GM18951 (cell line): ENCODE data around the gene NEDD4L.

ENCODE experiments used
- POLR2A ChIP-seq: IDR thresholded peaks from 4 replicates; pipeline ENCODE4 v1.6.1; 2011; ENCODE audit warnings: mild to moderate bottlenecking; ENCODE audit not compliant: insufficient read length, insufficient read depth; ENCODE audit errors: extremely low read depth
- in situ Hi-C: fragments of 300-500 bp; cut with MboI; formaldehyde crosslinking; loops from one replicate; pipeline ENCODE4 v1.12.0; 2022; ENCODE audit warnings: low sequenced_read_pairs, mixed read lengths, inconsistent platforms; ENCODE audit not compliant: unreplicated experiment

Gene NEDD4L

DNA sequence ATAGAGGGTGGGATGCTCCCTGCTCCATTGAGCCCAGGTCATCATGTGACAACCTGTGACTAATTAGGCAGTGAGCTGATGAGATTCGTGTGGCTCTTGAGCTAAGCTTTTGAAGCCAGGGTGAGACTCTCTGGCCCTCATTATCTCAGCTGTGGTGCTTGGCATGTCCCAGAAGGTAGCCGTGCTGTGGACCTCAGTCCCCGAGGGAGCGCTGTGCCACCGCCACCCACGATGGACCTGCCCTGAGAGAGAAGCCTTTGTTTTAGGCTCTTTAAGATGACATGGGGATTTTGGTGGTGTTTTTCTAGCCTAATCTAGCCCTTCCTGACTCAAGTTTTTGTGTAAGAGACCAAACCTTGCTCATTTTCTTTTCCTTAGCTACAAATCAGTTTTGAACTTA is 66.4 kb downstream of the NEDD4L start:
- no peak for TF ChIP-seq POLR2A
- in situ Hi-C loops: no loop called here

- in situ Hi-C loops: no loop called here
Observed at GRCh38 chr18:58112174-58112573, 68.1 kb downstream of the NEDD4L start.

GRCh38 chr18:58113337-58113736 is 69.3 kb downstream of the NEDD4L start:
- TF ChIP-seq POLR2A: no peak
- in situ Hi-C loops: no loop called here

More at GRCh38 chr18:58112174-58112573, 68.1 kb downstream of the NEDD4L start:
- TF ChIP-seq POLR2A: no peak

DNA sequence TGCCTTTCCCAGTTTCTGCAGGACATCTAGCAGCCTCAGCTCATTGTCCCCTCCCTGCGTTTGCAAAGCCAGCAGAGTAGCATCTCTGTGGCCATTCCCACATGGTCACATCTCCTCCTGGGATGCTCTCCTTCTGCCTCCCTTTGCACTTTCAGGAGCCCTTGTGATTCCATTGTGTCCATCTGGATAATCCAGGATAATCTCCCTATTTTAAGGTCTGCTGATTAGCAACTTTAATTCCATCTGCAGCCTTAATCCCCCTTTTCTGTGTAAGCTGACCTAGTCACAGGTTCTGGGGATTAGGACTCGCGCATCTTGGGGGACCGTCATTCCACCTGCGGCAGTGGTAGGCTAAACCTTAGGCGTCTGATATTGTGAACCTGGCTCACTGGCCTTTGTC is 70.7 kb downstream of the NEDD4L start:
- in situ Hi-C loops: no loop called here
- no peak for TF ChIP-seq POLR2A

DNA sequence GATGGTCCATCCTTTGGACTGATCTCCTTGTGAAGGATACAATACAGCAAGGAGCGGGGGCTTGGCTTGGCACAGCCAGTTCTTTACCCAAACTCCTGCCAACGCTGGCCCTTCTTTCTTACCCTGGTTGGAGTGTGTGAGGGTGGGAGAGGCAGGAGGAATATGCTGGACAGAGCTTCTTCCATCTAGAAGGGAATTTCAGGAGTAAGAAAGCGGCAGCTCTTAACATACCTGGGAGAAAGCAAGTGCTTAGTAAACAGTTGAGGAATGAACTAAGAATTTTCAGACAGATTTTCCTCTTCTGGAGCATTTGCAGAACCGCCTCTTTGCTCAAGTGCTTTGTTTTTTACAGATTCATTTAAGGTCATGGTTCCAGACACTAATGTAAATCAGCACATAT is 72.8 kb downstream of the NEDD4L start:
- TF ChIP-seq POLR2A: no peak
- in situ Hi-C loops: no loop called here

GRCh38 chr18:58117786-58118403 is 73.9 kb downstream of the NEDD4L start:
- TF ChIP-seq POLR2A: no peak
- in situ Hi-C loops: no loop called here

GRCh38 chr18:58118536-58118935 is 74.5 kb downstream of the NEDD4L start:
- in situ Hi-C loops: no loop called here

DNA sequence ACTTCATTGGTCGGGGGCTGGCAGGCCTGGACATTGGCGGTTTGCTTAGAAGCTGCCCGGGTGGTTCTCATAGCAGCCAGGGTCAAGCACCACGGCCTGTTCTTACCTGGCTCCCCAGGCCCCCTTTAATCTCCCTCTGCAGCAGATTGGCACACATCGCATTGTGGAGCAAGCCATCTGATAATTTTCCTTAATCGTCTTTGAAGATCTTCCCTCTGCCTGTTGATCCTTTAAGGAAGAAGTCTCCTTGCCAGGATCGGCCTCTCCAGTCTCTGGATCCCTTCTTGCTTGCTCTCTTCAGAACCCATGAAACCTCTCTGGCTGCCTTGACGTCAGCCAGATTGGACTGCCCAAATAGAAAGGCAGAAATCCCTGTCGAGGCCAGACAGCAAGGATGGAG is 75.8 kb downstream of the NEDD4L start:
- in situ Hi-C loops: loop anchor here (10.0 kb wide), 2 partner anchors 75 to 235 kb away; partner anchors contain the start of gene NEDD4L
- no peak for TF ChIP-seq POLR2A

More at GRCh38 chr18:58118536-58118935, 74.5 kb downstream of the NEDD4L start:
- TF ChIP-seq POLR2A: no peak

- no peak for TF ChIP-seq POLR2A
- in situ Hi-C loops: loop anchor here (10.0 kb wide), 2 partner anchors 80 to 240 kb away; partner anchors contain the start of gene NEDD4L
Observed at GRCh38 chr18:58124475-58124874, 80.4 kb downstream of the NEDD4L start.

DNA sequence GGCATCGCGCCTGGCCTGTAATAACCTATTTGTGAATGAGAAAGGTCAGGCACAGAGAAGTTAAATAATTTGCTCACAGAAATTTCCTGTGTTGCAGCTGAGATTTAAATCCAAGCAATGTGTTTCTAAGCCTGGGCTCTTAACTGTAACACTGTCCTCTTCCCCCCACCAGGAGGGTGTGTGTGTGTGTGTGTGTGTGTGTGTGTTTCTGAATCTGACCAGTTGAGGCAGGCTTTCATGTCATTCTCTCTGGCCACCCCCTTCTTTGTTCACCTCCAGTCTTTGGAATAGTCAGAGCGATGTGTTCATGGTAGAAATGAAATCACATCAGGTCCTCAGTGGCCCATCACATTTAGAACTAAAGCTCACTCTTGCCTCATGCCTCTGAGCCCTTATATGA is 81.2 kb downstream of the NEDD4L start:
- no peak for TF ChIP-seq POLR2A
- in situ Hi-C loops: loop anchor here (10.0 kb wide), 2 partner anchors 80 to 240 kb away; partner anchors contain the start of gene NEDD4L

GRCh38 chr18:58125756-58126155 is 81.7 kb downstream of the NEDD4L start:
- TF ChIP-seq POLR2A: no peak
- in situ Hi-C loops: loop anchor here (10.0 kb wide), 2 partner anchors 81 to 241 kb away; partner anchors contain the start of gene NEDD4L

GRCh38 chr18:58128381-58129374 is 84.7 kb downstream of the NEDD4L start:
- no peak for TF ChIP-seq POLR2A
- in situ Hi-C loops: loop anchor here (10.0 kb wide), 2 partner anchors 84 to 244 kb away; partner anchors contain the start of gene NEDD4L

DNA sequence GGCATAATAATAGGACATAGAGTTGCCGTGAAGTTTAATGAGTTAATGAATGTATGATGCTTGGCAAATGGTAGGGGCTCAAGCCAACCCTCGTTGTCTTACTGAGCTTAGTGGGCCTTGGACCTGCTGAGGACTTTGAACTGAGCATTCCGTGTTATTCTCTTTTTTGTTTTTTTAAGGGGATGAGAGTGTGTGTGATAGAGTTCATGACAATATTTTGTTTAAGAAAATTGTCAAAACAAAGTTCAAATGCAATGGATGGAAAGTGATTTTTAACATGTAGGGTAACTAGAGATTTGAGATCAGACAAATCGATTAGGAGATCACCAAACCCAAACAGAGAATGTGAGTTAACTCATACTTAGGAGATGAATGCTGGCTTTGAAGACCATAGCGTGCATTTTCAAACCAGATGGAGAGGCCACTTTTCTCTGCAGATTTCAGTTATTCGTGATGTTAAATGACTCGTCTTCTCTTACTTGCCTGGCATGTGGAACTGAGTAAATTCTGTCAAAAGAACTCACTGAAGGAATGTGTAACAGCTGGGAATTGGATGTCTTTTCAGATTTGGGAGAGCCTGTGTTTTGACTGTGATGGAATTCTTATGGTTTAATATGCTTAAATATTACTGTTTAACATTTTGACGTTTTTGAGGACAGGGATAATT is 88.7 kb downstream of the NEDD4L start:
- in situ Hi-C loops: no loop called here
- no peak for TF ChIP-seq POLR2A
